ENCODE results near the gene TCEA2. TPM values are rescaled to one million over a fixed set of nuclear protein-coding genes. Genes with fewer than 3 reads are reported as not detected.
A peak's percentile ranks its signal among the peaks of the same experiment; 100 is the strongest.

TCEA2 gene
- total and polyA plus RNA-seq, 2 of the 13 experiments (the other 11 are each of a cell fraction or from before 2014, with no cell fraction given), result 28.1 to 33.7 TPM

DNA sequence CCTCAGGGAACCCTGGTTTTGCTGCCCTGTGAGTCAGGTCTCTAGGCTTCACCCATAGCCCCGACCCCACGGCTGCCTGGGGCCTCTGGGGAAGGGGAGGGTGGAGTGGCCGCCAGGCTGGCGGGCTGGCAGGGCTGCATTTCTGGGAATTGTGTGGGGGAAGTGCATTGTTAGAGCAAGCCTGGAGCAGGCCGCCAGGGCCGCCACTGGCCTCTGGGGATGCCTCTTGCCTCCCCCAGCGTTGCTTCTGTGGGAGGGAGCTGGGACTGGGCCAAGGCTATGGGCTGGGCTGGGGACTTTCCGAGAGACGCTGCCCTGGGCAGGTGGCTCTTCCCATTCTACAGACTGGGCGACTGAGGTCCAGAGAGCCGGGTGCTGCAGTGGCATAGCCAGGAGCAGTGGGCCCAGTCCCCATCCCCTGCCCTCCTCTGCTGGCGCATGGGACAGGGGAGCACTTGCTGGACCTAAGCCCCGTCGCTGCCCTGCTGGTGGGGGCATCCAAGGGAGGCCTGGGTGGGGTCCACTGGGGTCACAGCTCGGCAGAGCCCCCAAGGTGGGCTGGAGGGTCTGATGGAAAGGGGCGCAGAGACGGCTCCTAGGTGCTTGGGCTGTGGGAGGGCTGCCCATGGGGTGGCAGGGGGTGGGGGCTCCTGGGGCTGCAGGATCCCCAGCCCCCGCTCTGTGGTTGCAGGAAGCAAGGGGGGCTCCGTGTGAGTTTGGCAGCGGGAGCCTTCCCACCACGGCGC lies 6.9 kb upstream of the TCEA2 start (continued):
- TF ChIP-seq, protein P1, sequence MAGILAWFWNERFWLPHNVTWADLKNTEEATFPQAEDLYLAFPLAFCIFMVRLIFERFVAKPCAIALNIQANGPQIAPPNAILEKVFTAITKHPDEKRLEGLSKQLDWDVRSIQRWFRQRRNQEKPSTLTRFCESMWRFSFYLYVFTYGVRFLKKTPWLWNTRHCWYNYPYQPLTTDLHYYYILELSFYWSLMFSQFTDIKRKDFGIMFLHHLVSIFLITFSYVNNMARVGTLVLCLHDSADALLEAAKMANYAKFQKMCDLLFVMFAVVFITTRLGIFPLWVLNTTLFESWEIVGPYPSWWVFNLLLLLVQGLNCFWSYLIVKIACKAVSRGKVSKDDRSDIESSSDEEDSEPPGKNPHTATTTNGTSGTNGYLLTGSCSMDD (CRISPR knock-in tag; IDR thresholded peaks at IDR 0.05), result no peak
- peak; percentile 37 for TF ChIP-seq ASH2L (IDR thresholded peaks at IDR 0.05; ENCODE audit: insufficient read length, low read depth, low read length)
- TF ChIP-seq JUNB (CRISPR knock-in tag; IDR thresholded peaks at IDR 0.05; ENCODE audit: borderline replicate concordance), result no peak
- TF ChIP-seq, protein P2, sequence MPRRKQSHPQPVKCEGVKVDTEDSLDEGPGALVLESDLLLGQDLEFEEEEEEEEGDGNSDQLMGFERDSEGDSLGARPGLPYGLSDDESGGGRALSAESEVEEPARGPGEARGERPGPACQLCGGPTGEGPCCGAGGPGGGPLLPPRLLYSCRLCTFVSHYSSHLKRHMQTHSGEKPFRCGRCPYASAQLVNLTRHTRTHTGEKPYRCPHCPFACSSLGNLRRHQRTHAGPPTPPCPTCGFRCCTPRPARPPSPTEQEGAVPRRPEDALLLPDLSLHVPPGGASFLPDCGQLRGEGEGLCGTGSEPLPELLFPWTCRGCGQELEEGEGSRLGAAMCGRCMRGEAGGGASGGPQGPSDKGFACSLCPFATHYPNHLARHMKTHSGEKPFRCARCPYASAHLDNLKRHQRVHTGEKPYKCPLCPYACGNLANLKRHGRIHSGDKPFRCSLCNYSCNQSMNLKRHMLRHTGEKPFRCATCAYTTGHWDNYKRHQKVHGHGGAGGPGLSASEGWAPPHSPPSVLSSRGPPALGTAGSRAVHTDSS (CRISPR knock-in tag; conservative IDR thresholded peaks at IDR 0.05), result no peak
- TF ChIP-seq, protein P3, sequence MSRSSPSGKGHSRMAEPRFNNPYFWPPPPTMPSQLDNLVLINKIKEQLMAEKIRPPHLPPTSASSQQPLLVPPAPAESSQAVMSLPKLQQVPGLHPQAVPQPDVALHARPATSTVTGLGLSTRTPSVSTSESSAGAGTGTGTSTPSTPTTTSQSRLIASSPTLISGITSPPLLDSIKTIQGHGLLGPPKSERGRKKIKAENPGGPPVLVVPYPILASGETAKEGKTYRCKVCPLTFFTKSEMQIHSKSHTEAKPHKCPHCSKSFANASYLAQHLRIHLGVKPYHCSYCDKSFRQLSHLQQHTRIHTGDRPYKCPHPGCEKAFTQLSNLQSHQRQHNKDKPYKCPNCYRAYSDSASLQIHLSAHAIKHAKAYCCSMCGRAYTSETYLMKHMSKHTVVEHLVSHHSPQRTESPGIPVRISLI (CRISPR knock-in tag; IDR thresholded peaks at IDR 0.05; ENCODE audit: borderline replicate concordance), result no peak
- peak; percentile 50 for TF ChIP-seq TARDBP (CRISPR knock-in tag; IDR thresholded peaks at IDR 0.05)
- TF ChIP-seq JDP2 (CRISPR knock-in tag; IDR thresholded peaks at IDR 0.05; ENCODE audit: borderline replicate concordance), result no peak
- TF ChIP-seq, protein P4, sequence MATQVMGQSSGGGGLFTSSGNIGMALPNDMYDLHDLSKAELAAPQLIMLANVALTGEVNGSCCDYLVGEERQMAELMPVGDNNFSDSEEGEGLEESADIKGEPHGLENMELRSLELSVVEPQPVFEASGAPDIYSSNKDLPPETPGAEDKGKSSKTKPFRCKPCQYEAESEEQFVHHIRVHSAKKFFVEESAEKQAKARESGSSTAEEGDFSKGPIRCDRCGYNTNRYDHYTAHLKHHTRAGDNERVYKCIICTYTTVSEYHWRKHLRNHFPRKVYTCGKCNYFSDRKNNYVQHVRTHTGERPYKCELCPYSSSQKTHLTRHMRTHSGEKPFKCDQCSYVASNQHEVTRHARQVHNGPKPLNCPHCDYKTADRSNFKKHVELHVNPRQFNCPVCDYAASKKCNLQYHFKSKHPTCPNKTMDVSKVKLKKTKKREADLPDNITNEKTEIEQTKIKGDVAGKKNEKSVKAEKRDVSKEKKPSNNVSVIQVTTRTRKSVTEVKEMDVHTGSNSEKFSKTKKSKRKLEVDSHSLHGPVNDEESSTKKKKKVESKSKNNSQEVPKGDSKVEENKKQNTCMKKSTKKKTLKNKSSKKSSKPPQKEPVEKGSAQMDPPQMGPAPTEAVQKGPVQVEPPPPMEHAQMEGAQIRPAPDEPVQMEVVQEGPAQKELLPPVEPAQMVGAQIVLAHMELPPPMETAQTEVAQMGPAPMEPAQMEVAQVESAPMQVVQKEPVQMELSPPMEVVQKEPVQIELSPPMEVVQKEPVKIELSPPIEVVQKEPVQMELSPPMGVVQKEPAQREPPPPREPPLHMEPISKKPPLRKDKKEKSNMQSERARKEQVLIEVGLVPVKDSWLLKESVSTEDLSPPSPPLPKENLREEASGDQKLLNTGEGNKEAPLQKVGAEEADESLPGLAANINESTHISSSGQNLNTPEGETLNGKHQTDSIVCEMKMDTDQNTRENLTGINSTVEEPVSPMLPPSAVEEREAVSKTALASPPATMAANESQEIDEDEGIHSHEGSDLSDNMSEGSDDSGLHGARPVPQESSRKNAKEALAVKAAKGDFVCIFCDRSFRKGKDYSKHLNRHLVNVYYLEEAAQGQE (IDR thresholded peaks at IDR 0.05; ENCODE audit: borderline replicate concordance in 1 of 2, low read depth in 1 of 2, low read length in 2 of 2), result no peak
- TF ChIP-seq, protein P5, sequence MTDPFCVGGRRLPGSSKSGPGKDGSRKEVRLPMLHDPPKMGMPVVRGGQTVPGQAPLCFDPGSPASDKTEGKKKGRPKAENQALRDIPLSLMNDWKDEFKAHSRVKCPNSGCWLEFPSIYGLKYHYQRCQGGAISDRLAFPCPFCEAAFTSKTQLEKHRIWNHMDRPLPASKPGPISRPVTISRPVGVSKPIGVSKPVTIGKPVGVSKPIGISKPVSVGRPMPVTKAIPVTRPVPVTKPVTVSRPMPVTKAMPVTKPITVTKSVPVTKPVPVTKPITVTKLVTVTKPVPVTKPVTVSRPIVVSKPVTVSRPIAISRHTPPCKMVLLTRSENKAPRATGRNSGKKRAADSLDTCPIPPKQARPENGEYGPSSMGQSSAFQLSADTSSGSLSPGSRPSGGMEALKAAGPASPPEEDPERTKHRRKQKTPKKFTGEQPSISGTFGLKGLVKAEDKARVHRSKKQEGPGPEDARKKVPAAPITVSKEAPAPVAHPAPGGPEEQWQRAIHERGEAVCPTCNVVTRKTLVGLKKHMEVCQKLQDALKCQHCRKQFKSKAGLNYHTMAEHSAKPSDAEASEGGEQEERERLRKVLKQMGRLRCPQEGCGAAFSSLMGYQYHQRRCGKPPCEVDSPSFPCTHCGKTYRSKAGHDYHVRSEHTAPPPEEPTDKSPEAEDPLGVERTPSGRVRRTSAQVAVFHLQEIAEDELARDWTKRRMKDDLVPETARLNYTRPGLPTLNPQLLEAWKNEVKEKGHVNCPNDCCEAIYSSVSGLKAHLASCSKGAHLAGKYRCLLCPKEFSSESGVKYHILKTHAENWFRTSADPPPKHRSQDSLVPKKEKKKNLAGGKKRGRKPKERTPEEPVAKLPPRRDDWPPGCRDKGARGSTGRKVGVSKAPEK (CRISPR knock-in tag; IDR thresholded peaks at IDR 0.05; ENCODE audit: borderline replicate concordance), result no peak
- no peak; the same call in 1 of the 2 replicates for TF ChIP-seq ZNF75D (CRISPR knock-in tag; IDR thresholded peaks at IDR 0.05; ENCODE audit: borderline replicate concordance)
- no peak for TF ChIP-seq RBM22 (optimal IDR thresholded peaks at IDR 0.05; ENCODE audit: low read length)
- TF ChIP-seq ZNF232 (CRISPR knock-in tag; IDR thresholded peaks at IDR 0.05; ENCODE audit: borderline replicate concordance), result peak; percentile 81; the same call in 1 of the 2 replicates
- peak; percentile 61 for TF ChIP-seq RXRB (CRISPR knock-in tag; IDR thresholded peaks at IDR 0.05; ENCODE audit: borderline replicate concordance)
- no peak for TF ChIP-seq MTA3 (CRISPR knock-in tag; IDR thresholded peaks at IDR 0.05)
- no peak for TF ChIP-seq FLYWCH1 (CRISPR knock-in tag; IDR thresholded peaks at IDR 0.05)
- TF ChIP-seq POLR2AphosphoS2 (IDR thresholded peaks at IDR 0.05; ENCODE audit: low read depth, low read length), result no peak
- TF ChIP-seq ZNF468 (CRISPR knock-in tag; IDR thresholded peaks at IDR 0.05), result peak; percentile 94; the same call in 1 of the 2 replicates
- no peak for TF ChIP-seq NRL (CRISPR knock-in tag; IDR thresholded peaks at IDR 0.05; ENCODE audit: borderline replicate concordance)
